ENCODE results near the gene POLR1G.

- TF ChIP-seq CTCF (IDR thresholded peaks at IDR 0.05; ENCODE audit: low read depth, low read length, poor library complexity, severe bottlenecking) (no peak), EZH2phosphoT487 (IDR thresholded peaks at IDR 0.05; ENCODE audit: borderline replicate concordance, low read length) (no peak)
These were observed 13.9 kb downstream of the POLR1G start for GRCh38 chr19:45420356-45420755.
